ENCODE data around the gene SORBS1. TPM values are rescaled to one million over a fixed set of nuclear protein-coding genes. Genes with fewer than 3 reads are reported as not detected.

SORBS1 gene
- polyA plus RNA-seq, 1 experiment: 0.40 TPM

DNA sequence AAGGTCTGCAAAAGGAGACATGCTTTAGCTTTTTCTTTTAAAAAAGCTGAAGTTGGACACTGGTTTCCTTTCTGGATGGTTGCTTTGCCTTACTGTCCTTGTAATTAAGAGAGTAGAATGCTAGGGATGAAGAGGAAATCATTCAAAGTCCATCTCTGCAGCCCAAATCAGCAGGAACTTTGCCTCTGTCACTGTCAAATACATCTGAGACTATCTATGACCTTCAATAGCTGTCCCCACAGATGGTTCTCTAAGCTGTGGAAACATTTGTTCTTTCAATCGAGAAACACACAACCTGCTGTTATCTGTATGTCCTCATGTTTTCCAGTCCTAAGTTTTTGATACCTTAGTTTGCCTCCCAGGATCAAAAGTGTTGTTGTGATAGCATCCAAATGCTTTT is 117.5 kb downstream of the SORBS1 start:
- peaks cover 8% of the 10 kb centered on the region for H3K27me3 ChIP-seq (ENCODE audit: control insufficient read depth, insufficient read depth, low read length)
- no peak overlapping the region for H3K27ac ChIP-seq (ENCODE audit: low read depth, low read length)
- CTCF ChIA-PET: interaction anchor here (10.7 kb wide), 1 partner anchor 12 kb away, joined by 118 read pairs; no protein-coding TSS in a partner anchor
- DNase-seq (ENCODE audit: low read depth, low spot score): no peak
- TF ChIP-seq, protein P1, sequence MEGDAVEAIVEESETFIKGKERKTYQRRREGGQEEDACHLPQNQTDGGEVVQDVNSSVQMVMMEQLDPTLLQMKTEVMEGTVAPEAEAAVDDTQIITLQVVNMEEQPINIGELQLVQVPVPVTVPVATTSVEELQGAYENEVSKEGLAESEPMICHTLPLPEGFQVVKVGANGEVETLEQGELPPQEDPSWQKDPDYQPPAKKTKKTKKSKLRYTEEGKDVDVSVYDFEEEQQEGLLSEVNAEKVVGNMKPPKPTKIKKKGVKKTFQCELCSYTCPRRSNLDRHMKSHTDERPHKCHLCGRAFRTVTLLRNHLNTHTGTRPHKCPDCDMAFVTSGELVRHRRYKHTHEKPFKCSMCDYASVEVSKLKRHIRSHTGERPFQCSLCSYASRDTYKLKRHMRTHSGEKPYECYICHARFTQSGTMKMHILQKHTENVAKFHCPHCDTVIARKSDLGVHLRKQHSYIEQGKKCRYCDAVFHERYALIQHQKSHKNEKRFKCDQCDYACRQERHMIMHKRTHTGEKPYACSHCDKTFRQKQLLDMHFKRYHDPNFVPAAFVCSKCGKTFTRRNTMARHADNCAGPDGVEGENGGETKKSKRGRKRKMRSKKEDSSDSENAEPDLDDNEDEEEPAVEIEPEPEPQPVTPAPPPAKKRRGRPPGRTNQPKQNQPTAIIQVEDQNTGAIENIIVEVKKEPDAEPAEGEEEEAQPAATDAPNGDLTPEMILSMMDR (IDR thresholded peaks at IDR 0.05; ENCODE audit: low read depth, low read length): no peak
- no peak overlapping the region for H3K4me3 ChIP-seq (ENCODE audit: low read depth, low read length)
- POLR2A ChIA-PET: no interaction called here
- H3K9me3 ChIP-seq (ENCODE audit: control insufficient read depth, insufficient read depth, low read length): no peaks in the 10 kb centered on the region

DNA sequence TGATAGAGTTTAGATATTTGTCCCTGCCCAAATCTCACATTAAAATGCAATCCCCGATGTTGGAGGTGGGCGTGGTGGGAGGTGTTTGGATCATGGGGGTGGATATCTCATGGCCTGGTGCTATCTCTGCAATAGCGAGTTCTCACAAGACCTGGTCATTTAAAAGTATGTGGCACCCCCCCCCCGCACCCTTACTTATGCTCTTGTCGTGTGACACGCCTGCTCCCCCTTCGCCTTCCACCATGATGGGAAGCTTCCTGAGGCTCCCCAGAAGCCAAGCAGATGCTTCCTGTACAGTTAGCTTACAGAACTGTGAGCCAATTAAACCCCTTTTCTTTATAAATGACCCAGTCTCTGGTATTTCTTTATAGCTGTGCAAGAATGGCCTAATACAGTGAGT is 118.8 kb downstream of the SORBS1 start:
- ChIA-PET POLR2A (no interaction called here), CTCF (interaction anchor here (0.6 to 10.7 kb wide), 2 partner anchors 11 to 43 kb away, joined by 4 to 118 read pairs; no protein-coding TSS in a partner anchor)
- no peaks in the 10 kb centered on the region for H3K9me3 ChIP-seq (ENCODE audit: control insufficient read depth, insufficient read depth, low read length)

DNA sequence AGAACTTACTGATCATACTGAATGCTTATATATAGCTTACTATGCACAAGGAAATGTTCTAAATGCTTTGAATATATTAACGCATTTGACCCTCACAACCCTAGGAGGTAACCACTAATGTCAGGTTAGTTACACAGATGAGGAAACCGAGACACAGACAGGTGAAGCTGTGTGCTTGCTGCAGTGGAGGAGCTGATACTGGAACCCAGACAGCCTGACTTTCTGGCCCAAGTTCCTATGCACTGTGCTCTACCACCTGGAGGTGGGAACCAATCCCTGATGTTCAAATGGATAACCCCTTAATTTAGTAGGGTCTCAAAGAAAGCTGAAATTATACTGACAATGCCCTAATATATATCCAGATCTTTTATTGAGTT is 119.6 kb downstream of the SORBS1 start:
- no peak overlapping the region for H3K4me3 ChIP-seq (ENCODE audit: low read depth, low read length)
- DNase-seq (ENCODE audit: low read depth, low spot score): no peak
- H3K9me3 ChIP-seq (ENCODE audit: control insufficient read depth, insufficient read depth, low read length): no peaks in the 10 kb centered on the region
- TF ChIP-seq, protein P1 (IDR thresholded peaks at IDR 0.05; ENCODE audit: low read depth, low read length): no peak
- peaks cover 6% of the 10 kb centered on the region for H3K27me3 ChIP-seq (ENCODE audit: control insufficient read depth, insufficient read depth, low read length)
- no peak overlapping the region for H3K27ac ChIP-seq (ENCODE audit: low read depth, low read length)
- CTCF ChIA-PET: interaction anchor here (1.1 to 10.7 kb wide), 2 partner anchors 10 to 160 kb away, joined by 3 to 118 read pairs; no protein-coding TSS in a partner anchor
- POLR2A ChIA-PET: no interaction called here

More for the DNA sequence above, 118.8 kb downstream of the SORBS1 start:
- Histone ChIP-seq H3K27me3 (ENCODE audit: control insufficient read depth, insufficient read depth, low read length) (peaks cover 6% of the 10 kb centered on the region), H3K27ac (ENCODE audit: low read depth, low read length) (no peak overlapping the region), H3K4me3 (ENCODE audit: low read depth, low read length) (no peak overlapping the region)
- no peak for DNase-seq (ENCODE audit: low read depth, low spot score)
- TF ChIP-seq, protein P1 (IDR thresholded peaks at IDR 0.05; ENCODE audit: low read depth, low read length): no peak

DNA sequence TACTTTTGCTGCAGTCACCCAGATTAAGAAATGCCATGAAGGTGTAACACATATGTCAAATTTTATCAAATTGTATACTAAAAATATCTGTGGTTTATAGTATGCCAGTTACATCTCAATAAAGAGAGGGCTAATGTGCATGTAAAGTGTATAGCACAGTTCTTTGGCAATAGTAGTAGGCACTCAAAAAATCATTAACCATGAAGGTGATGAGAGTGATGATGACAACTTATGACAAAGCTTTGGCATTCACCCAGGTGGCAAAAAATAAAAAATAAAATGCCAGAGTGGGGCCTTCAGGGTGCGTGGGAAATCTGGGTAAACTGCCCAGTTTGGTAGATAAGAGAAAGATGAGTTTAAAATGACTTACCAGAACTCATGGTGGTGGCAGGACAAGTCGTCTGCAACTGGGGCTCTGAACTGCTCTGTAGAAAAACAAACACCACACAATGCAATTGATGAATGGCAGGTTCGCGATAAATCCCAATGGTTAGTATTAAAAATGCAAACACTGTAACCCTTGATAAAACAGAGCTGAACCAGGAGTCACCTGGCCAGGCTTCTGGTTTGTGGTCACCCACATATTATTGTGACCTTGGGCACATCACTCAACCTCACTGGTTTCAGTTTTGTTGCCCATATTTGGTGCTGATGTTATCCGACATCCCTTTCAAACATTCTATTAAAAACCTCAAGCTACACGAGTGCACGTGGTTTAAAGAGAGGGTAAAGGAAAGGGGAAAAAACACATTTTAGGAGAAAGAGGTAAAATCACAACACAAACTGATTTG is 120.2 kb downstream of the SORBS1 start:
- DNase-seq (ENCODE audit: low read depth, low spot score): no peak
- no peak overlapping the region for H3K27ac ChIP-seq (ENCODE audit: low read depth, low read length)
- H3K4me3 ChIP-seq (ENCODE audit: low read depth, low read length): no peak overlapping the region
- POLR2A ChIA-PET: no interaction called here
- no peaks in the 10 kb centered on the region for H3K9me3 ChIP-seq (ENCODE audit: control insufficient read depth, insufficient read depth, low read length)
- TF ChIP-seq, protein P1 (IDR thresholded peaks at IDR 0.05; ENCODE audit: low read depth, low read length): no peak
- H3K27me3 ChIP-seq (ENCODE audit: control insufficient read depth, insufficient read depth, low read length): peaks cover 6% of the 10 kb centered on the region
- CTCF ChIA-PET: interaction anchor here (1.1 to 10.7 kb wide), 2 partner anchors 10 to 161 kb away, joined by 3 to 118 read pairs; no protein-coding TSS in a partner anchor

DNA sequence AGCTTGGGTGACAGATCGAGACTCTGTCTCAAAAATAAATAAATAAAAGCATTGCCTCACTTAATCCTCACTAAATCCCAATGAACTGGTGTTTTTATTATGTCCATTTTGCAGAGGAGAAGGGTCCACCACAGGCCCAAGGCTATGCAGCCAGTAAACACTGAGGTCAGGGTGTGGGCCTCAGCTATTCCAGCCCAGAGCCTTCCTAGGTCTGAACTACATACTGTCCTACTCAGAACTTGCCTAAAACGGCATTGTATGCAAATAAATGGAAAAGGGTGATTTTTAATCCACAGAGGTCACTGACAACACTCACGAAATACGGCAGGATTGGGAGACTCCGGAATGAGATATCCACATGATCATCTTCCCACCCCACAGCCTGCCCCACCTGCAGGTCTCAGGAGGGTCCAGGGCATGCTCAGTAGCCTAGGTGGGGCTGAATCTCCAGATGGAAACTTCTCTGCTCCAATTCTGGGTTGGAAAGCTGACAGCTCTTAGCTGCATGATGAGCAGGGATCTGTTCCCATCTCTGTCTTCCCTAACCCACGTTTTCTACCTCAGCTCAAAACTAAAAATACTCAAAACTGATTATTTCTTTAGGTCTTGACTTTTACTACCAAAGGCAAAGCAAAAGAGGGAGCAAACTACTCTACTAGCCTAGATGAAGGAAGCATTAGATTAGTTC is 121.0 kb downstream of the SORBS1 start:
- ChIA-PET CTCF (interaction anchor here (0.6 to 10.7 kb wide), 2 partner anchors 9 to 91 kb away, joined by 3 to 118 read pairs; no protein-coding TSS in a partner anchor), POLR2A (no interaction called here)
- no peak for DNase-seq (ENCODE audit: low read depth, low spot score)
- H3K27ac ChIP-seq (ENCODE audit: low read depth, low read length): no peak overlapping the region
- H3K27me3 ChIP-seq (ENCODE audit: control insufficient read depth, insufficient read depth, low read length): peaks cover 9% of the 10 kb centered on the region
- H3K9me3 ChIP-seq (ENCODE audit: control insufficient read depth, insufficient read depth, low read length): no peaks in the 10 kb centered on the region
- TF ChIP-seq, protein P1 (IDR thresholded peaks at IDR 0.05; ENCODE audit: low read depth, low read length): no peak
- no peak overlapping the region for H3K4me3 ChIP-seq (ENCODE audit: low read depth, low read length)
